Activated B cell treated with CpG ODN at 0.5 μM for 24 hours (primary cell): ENCODE measurements around the gene ALOX12. TPM values are rescaled to one million over a fixed set of nuclear protein-coding genes. Genes with fewer than 3 reads are reported as not detected.

Experiments
- ATAC-seq: fragments of 200-7000 bp; cut with Tn5 transposase; one replicate; pipeline ENCODE4 v1.10.0; 2021; ENCODE audit warnings: low read depth, mild to moderate bottlenecking, moderate library complexity
- CTCF ChIA-PET: fragments of 350-600 bp; sonication (Branson Sonifier 250); formaldehyde crosslinking; loops from one replicate; lab custom pipeline; 2021; ENCODE audit warnings: antibody characterized with exemption; lab: Charles Lee
- POLR2A ChIA-PET: fragments of 350-600 bp; sonication (Branson Sonifier 250); formaldehyde crosslinking; loops from one replicate; lab custom pipeline; 2021; ENCODE audit warnings: antibody characterized with exemption; lab: Charles Lee
- DNase-seq: peaks from one replicate; pipeline ENCODE4 v3.0.0; 2022
- H3K27ac Mint-ChIP-seq: one replicate; pipeline ENCODE4 v1.8.0; 2020; ENCODE audit warnings: mixed read lengths
- H3K27me3 Mint-ChIP-seq: one replicate; pipeline ENCODE4 v1.8.0; 2021; ENCODE audit warnings: mixed read lengths
- H3K36me3 Mint-ChIP-seq: one replicate; pipeline ENCODE4 v1.8.0; 2021; ENCODE audit warnings: low read depth, mixed read lengths
- H3K4me1 Mint-ChIP-seq: one replicate; pipeline ENCODE4 v1.8.0; 2021; ENCODE audit warnings: mixed read lengths
- H3K4me3 Mint-ChIP-seq: one replicate; pipeline ENCODE4 v1.8.0; 2020; ENCODE audit warnings: mild to moderate bottlenecking, mixed read lengths
- H3K9me3 Mint-ChIP-seq: one replicate; pipeline ENCODE4 v1.8.0; 2020; ENCODE audit warnings: mixed read lengths
- intact Hi-C: fragments of 100-400 bp; cut with micrococcal nuclease; formaldehyde crosslinking; loops from one replicate; pipeline ENCODE4 v1.15.1; 2024
- total RNA-seq: library from RNA; stranded (reverse); gene quantifications from 2 replicates; pipeline ENCODE4 v1.2.3, GENCODE V29; 2022
- TF ChIP-seq, protein P1 (sequence below): fragments of 200-600 bp; IDR thresholded peaks from one replicate; pipeline ENCODE4 v1.8.0; 2022; ENCODE audit warnings: antibody characterized with exemption, mild to moderate bottlenecking

The ALOX12 gene
- total RNA-seq, 1 donor from 2014 or later = not detected

DNA sequence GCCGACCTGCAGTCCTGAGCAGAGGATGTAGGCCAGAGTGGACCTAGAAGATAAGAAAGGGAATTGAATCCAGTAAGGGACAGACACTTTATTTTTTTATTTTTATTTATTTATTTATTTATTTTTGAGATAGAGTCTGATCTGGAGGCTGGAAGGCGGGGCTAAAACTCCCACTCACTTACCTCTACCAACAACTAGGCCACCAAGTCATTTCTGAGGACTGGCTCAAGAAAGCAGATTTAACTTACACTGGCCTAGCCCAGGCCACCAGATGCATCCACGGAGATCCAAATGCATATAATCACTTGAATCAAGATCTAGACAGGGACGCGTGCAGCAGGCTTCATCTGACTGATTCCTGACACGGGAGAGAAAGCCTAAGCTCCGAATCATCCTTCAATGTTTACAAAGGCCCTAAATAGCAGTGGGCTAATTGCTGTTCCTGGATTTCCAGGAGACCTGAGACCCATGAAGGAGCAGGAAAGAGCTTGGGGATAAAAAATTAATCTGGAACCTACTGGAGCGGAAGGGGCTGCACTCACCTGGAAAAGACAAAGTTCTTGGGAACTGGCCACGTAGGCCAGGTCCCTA, 1.1 kb upstream of the ALOX12 start:
- ChIA-PET CTCF (interaction anchor here (1.9 kb wide), 1 partner anchor 10 kb away, joined by 5 read pairs; no protein-coding TSS in a partner anchor), POLR2A (no interaction called here)
- Mint-ChIP-seq H3K36me3 (peaks cover 31% of the 10 kb centered on the region), H3K4me1 (peaks cover 2% of the 10 kb centered on the region), H3K4me3 (no peak overlapping the region), H3K27ac (no peak overlapping the region), H3K9me3 (no peaks in the 10 kb centered on the region), H3K27me3 (no peaks in the 10 kb centered on the region)
- ATAC-seq (no peak), DNase-seq (no peak)
- TF ChIP-seq, protein P1, sequence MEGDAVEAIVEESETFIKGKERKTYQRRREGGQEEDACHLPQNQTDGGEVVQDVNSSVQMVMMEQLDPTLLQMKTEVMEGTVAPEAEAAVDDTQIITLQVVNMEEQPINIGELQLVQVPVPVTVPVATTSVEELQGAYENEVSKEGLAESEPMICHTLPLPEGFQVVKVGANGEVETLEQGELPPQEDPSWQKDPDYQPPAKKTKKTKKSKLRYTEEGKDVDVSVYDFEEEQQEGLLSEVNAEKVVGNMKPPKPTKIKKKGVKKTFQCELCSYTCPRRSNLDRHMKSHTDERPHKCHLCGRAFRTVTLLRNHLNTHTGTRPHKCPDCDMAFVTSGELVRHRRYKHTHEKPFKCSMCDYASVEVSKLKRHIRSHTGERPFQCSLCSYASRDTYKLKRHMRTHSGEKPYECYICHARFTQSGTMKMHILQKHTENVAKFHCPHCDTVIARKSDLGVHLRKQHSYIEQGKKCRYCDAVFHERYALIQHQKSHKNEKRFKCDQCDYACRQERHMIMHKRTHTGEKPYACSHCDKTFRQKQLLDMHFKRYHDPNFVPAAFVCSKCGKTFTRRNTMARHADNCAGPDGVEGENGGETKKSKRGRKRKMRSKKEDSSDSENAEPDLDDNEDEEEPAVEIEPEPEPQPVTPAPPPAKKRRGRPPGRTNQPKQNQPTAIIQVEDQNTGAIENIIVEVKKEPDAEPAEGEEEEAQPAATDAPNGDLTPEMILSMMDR = no peak
- intact Hi-C loops = no loop called here

DNA sequence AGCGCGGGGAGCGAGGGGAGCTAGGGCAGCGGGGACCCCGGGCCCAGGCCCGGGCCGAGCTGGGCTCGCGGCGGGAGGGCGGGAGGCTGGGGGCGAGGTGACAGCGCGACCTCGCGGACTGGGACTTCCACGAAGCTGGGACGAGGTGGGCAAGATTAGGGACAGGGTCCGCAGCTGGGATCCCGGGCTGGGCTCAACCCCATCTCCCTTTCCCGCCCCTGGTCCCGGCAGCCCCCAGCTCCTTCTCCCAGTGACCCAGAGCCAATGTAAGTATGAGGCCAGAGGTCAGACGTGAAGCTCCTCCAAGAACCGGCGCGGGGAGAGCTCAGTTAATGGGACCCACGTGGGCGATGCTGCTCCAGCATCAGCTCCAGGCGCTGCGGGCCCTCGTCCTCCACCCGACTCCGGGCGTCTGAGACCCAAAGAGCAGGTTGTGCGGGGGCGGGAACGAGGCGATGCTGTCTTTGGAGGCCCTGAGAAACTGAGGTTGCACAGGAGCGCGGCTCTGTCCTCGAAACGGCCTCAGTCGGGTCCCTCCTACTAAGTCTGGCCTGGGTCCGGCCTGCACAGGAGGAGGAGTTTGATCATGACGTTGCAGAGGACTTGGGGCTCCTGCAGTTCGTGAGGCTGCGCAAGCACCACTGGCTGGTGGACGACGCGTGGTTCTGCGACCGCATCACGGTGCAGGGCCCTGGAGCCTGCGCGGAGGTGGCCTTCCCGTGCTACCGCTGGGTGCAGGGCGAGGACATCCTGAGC, 585 bp downstream of the ALOX12 start:
- ChIA-PET CTCF (interaction anchor here (1.6 kb wide), 1 partner anchor 8 kb away, joined by 6 read pairs; no protein-coding TSS in a partner anchor), POLR2A (no interaction called here)
- DNase-seq = no peak
- peaks cover 47% of the 10 kb centered on the region for H3K36me3 Mint-ChIP-seq
- intact Hi-C loops = no loop called here
- ATAC-seq = no peak
- peaks cover 2% of the 10 kb centered on the region for H3K4me1 Mint-ChIP-seq
- TF ChIP-seq, protein P1 = no peak
- no peak overlapping the region for H3K27ac Mint-ChIP-seq
- H3K9me3 Mint-ChIP-seq = no peaks in the 10 kb centered on the region
- H3K27me3 Mint-ChIP-seq = no peaks in the 10 kb centered on the region
- H3K4me3 Mint-ChIP-seq = no peak overlapping the region

DNA sequence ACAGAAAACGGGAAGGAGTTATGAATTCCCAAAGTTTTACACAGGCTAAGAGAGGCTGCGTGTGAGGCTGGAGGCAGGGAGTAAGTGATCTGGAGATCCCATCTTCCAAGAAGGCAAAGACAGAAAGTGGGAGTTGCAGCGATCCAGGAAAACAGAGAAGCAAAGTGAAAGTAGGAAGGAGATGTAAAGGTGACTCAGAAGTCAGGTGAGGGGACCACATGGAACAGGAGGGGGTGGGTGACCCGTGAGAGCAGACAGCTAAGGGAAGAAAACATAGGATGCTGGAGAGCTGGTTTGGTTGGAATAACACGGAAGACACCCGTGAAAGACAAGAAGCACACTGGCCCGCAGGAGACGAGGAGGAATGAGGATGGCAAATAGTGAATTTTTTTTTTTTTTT, 1.3 kb downstream of the ALOX12 start:
- H3K36me3 Mint-ChIP-seq = peaks cover 53% of the 10 kb centered on the region
- TF ChIP-seq, protein P1 = no peak
- ATAC-seq (no peak), DNase-seq (no peak)
- intact Hi-C loops = no loop called here
- H3K4me1 Mint-ChIP-seq = peaks cover 2% of the 10 kb centered on the region
- no peak overlapping the region for H3K27ac Mint-ChIP-seq
- no peak overlapping the region for H3K4me3 Mint-ChIP-seq
- ChIA-PET CTCF (no interaction called here), POLR2A (no interaction called here)
- no peaks in the 10 kb centered on the region for H3K9me3 Mint-ChIP-seq
- no peaks in the 10 kb centered on the region for H3K27me3 Mint-ChIP-seq

DNA sequence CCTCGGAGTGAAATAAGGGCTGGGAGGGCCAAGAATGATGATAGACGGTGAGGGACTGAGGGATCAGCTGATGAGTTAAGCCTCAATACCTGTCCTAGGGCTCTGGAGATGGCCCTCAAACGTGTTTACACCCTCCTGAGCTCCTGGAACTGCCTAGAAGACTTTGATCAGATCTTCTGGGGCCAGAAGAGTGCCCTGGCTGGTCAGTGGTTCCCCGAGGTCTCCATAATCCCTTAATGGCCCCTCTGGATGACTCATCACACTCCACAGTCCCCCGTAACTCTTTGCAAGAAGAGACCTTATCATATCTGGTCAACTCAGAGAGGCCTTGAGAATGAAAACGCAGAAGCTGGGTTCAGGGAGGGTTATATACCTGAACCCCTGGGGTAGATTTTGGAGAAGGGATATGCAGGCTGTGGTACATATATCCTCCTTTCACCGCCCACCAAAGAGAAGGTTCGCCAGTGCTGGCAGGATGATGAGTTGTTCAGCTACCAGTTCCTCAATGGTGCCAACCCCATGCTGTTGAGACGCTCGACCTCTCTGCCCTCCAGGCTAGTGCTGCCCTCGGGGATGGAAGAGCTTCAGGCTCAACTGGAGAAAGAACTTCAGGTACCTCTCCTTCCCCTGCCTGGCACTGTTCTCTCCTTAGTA, 3.1 kb downstream of the ALOX12 start:
- TF ChIP-seq, protein P1 = no peak
- no peak overlapping the region for H3K4me3 Mint-ChIP-seq
- ATAC-seq = no peak
- H3K36me3 Mint-ChIP-seq = peaks cover 68% of the 10 kb centered on the region
- ChIA-PET POLR2A (no interaction called here), CTCF (interaction anchor here (1.3 kb wide), 1 partner anchor 85 kb away, joined by 5 read pairs; no protein-coding TSS in a partner anchor)
- intact Hi-C loops = no loop called here
- no peak overlapping the region for H3K27ac Mint-ChIP-seq
- H3K9me3 Mint-ChIP-seq = no peaks in the 10 kb centered on the region
- no peaks in the 10 kb centered on the region for H3K27me3 Mint-ChIP-seq
- no peak for DNase-seq
- peaks cover under 1% of the 10 kb centered on the region for H3K4me1 Mint-ChIP-seq
